Esophagus mucosa (tissue), 1 donor: ENCODE measurements around the gene GMDS. TPM values are rescaled to one million over a fixed set of nuclear protein-coding genes. Genes with fewer than 3 reads are reported as not detected.

Experiments used
- ATAC-seq: fragments of 200-7000 bp; cut with Tn5 transposase; one replicate; pipeline ENCODE4 v1.9.1; 2020
- total RNA-seq: library from RNA; stranded (reverse); gene quantifications from one replicate; pipeline ENCODE4 v1.2.4, GENCODE V29; 2023
- donor health status: DM: yes; HTN: yes; CAD: no.

The GMDS gene
- total RNA-seq, 1 donor from 2014 or later = 43.8 TPM

DNA sequence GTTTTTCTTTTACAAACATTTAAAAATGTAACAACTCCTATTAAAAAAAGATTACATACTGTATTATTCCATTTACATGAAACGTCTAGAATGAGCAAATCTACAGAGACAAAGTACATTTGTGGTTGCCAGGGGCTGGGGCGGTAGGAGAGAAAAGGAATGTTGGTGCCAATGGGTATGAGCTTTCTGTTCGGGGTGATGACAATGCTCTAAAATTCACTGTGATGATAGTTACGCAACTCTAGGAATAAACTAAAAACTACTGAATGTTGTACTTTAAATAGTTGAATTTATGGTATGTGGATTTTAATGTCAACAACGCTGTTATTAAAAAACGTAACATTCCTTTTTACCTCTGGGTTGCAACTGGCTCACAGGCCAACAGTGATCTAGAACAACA lies 211.1 kb downstream of the GMDS start:
- ATAC-seq = no peak

DNA sequence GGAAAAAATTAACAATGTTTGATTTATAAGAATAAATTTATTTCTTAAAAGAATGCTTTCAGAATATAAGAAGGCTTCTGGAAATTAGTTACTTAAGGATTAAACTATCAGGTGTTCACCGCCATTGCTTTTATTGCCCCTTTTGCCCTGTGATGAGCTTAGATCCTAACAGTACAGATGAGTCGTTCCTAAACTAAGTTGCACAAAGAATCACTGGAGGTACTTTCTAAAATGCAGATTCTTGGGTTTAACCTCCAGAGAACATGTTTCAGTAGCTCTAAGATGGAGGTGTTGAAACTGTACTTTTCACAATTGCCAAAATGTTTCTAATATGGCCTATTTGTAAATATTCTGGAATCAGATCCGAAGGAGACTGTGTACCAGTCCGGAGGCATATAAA lies 211.9 kb downstream of the GMDS start:
- no peak for ATAC-seq

DNA sequence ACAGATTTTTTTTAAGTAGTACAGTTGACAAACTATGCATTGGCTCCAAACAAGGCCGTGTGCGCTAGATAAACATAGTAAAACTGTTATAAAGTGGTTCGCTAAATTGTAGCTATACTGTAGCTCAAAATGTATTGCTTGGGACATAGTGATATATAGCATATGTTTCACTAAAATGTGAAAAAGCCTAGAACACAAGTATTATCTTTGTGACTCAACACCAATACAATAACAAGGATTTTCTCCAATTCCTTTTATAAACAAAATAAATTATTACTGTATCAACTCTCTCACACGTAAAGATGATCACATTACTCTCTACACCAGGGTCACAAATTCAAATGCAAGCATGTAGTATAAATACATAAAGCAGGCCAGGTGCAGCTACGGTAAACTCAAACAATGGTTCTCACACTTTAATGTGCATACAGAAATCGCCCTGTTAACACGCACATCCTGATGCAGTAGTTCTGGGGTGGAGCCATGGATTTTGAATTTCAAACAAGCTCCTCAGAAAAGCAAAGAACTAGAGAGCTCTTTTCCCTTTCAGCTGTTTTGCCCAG lies 214.6 kb downstream of the GMDS start:
- ATAC-seq = no peak

DNA sequence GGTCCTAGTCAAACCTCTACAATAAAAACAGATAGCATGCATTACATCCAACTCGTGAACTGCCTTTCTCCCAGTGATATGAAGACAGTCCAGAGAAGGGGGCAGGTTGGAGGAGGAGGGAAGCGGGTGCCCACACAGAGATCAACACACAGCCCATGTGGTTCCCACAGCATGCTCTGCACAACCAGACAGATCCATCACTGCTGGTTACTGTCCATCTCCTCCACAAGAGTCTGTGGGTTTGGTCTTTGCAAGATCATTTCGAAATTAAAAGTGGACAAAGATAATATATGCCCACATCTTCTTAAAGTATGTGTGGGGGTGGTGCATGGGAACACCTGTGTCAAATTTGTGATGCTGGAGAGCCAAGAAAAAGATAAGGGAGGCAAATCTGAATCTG lies 215.5 kb downstream of the GMDS start:
- ATAC-seq = no peak

DNA sequence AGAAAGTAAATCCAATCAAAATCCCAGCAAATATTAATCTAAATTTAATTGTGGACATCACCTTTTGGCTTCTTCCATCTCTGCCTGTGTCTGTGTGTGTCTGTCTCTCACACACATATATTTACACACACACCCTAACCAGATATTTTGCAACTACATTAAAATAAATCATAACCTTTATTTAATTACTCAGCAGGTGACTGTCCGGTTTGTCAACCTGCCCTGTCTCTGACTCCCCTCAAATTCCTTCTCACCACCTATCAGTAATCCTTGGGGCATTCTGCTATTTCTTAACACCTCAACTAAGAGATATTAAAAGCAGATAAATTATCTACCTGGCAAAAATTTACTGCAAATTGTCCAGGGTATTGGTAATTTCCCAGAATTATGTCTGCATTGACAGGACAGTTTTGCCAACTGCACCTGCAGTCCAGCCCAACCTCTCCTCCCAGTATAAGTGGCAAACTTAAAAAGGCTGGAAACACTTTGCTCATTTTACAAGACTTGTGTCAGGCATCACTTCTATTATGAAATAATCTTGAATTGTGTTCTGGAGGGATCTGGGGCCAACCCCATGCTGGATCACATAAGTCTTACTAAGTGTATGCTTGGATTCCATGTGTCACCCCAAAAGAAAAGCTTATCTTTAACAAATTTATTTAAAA lies 216.1 kb downstream of the GMDS start:
- ATAC-seq = peak; percentile 70

DNA sequence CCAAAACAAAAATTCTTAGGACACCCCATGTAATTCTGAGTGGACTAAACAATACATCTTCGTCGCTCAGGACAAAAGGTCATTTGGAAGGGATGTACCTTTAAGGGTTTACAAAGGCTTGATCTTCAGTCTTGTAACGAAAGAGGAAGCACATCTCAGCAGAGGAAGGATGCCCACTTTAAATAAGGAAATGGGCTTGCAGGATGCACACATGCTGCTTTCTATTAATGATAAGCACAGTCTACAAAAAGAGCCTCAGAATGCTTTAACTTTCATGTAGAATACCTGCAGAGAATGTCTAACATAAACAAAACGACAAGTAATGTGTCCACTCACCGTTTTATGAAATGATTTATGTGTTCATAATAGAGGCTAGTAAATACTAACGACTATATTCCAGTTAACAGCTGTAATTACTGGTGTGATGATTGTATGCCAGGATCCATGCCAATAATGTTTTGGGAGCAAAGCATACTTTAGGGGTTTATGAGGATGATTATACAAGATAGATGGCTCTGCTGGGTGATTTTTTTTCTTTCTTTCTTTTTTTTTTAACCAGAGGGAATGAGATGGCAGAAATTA lies 216.9 kb downstream of the GMDS start:
- peak; percentile 28 for ATAC-seq

DNA sequence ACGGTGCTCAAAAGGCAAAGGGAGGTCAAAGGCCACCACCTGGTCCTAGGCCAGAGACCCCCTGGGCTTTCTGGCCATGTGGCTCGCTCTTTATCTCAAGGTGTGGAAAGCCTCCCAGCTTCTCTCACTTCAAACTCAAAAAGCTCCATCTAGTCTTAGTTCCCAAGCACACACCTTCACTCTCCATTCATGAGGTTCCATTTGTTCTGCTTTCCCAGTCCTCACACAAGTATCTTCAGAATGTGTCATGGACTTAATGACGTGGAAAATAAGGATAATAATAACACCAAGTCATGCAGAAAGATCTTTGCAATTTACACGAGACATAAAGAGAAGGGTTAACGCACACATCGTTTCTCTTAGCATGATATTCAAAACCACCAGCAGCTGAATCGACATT lies 219.3 kb downstream of the GMDS start:
- ATAC-seq = no peak

DNA sequence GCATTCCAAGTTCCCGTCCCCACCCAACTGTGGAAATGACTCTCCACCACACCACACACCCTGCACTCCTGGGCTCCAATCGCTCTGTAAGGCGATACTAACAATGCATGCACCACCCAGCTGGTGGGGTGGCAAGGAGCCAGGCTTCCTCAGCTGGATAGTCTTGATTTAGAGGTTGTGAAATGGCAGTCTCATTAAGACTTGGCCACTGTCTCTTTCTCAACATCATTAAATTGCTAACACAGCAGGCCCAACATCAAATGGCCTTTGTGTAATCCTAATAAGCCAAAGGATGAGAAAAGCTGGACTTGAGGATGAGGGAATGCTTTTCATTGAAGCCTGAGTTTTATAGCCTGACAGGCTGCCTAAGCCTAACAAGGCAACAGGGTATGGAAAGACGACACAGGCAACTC lies 223.7 kb downstream of the GMDS start:
- peak; percentile 98 for ATAC-seq

DNA sequence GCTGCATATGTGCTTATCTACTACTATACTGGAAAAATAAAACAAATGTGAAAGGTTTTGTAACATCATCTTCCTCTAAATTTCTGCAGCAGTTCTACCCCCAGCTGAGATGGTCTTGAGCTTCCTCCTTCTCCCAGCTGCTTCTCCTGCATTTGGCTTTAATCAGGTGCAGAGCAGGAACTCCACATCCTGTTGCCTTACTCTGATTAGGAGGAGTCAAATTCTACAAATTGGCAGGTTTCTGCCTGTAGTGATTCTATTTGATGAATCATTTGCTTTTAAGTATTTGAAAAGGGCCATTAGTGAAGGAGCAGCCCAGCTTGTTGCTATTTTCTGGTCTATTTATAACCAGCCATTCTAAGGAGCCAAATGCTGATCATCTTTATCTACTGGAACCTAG lies 224.5 kb downstream of the GMDS start:
- ATAC-seq = peak; percentile 74

DNA sequence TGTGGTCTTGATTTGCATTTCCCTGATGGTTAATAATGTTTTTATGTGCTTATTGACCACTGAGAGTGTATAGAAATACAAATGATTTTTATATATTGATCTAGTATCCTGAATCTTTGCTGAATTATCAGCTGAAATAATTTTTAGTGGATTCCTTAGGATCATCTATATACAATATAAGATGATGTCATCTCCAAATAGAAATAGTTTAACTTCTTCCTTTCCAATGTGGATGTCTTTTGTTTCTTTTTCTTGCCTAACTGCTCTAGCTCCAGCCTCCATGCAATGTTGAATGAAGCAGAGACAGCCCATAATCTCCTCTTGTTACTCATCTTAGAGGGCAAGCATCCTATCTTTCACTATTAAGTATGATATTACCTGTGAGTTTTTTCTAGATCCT lies 226.4 kb downstream of the GMDS start:
- no peak for ATAC-seq

DNA sequence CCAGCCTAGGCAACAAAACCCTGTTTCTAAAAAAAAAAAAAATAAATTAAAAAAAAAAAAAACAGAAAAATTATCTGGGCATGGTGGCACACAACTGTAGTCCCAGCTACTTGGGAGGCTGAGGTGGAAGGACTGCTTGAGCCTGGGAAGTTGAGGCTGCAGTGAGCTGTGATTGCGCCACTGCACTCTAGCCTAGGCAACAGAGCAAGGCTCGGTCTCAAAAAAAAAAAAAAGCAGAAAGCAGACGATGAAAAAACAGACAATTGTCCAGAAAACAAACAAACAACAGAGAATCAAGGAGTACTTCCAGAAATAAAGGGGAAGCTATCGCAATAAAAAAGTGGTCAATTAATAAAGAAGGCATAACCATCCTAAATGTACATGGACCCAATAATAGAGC lies 229.4 kb downstream of the GMDS start:
- no peak for ATAC-seq

DNA sequence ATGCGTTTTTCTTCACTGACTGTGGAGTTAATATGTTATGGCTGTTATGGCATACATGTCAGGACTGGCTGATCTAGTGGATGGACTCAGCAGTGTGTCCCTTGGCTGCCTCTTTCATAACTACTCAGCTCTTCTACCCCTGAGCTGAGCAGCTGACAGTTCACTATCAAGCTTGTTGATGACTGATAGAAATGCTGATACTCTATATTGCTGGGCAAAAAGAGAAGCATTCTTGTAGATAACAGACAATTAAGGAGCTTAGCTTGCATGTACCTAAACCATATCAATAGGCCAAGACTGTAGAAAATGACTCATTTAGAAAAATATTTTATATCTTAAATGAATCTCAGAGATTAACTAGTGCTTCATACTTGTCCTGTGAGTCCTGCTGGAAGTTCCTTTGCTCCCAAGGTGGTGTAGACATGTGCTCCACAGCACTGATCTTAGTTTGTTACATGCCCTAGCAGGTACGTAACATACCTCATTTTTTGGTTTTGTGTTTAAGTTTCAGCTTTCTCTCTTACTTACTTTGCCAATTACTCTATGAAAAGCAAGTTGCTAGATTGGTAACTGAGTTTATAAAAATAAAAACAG lies 236.9 kb downstream of the GMDS start:
- peak; percentile 28 for ATAC-seq

DNA sequence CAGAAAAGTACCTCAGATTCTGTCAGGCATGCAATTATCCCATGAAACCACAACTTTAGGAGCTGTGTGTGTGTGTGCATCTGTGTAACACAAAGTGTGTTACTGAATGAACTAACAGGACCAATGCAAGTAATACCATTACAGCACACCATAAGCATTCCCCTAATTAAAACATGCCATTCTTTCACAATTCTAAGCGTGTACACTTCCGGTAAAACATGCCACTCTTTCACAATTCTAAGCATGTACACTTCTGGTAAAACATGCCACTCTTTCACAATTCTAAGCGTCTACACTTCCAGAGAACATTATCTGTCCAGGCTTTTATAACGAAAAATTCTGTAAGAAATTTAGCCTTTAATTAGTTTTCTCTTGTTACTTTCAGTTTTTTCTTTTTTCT lies 238.2 kb downstream of the GMDS start:
- no peak for ATAC-seq

DNA sequence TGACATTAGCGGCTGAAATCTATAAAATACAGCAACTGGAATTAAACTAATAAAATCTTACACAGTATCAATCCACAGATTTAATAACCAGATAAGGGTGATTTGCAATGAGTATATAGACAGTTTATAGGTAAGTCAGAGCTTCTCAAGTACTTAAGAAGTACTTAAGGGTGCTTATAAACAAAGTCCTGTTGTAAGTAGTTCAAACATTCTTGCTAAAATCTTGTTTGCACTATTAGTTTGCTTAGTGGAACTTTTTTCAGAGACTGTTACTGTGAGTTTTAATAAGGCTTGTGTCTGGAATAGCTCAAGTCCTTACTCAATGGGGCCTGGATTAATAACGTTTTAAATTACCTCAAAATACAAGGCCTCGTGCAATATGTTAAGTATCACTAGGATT lies 240.5 kb downstream of the GMDS start:
- no peak for ATAC-seq

DNA sequence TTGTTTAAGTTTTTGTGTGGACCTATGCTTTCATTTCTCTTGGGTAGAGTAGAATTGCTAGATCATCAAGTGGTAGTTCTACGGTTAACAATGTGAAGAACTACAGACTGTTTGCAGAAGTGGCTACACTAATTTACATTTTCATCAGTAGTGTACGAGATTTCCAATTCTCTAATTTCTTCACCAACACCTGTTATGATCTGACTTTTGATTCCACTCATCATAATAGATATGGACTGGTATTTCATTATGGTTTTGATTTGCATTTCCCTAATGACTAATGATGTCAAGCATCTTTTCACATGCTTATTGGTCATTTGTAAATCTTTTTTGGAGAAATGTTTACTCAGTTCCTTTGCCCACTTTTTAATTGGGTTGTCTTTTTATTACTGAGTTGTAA lies 244.4 kb downstream of the GMDS start:
- ATAC-seq = no peak

DNA sequence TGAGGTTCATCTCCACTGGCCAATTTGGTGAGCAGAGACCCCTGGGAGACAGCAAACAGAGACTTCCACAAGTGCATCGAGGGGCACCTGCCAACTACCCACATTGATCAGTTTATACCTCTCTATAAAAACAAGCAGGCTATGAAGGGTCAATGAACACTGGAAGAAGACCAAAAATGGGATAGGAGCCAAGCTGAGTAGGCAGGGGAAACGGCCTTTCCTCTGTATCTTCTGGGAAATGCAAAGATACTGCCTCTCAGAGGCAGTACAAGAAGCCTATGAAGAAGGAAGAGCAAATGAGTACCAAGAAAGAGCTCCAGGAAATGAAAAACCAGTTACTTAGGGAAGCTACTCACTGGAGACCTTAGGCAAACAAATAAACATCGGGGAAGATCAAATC lies 247.7 kb downstream of the GMDS start:
- ATAC-seq = no peak

DNA sequence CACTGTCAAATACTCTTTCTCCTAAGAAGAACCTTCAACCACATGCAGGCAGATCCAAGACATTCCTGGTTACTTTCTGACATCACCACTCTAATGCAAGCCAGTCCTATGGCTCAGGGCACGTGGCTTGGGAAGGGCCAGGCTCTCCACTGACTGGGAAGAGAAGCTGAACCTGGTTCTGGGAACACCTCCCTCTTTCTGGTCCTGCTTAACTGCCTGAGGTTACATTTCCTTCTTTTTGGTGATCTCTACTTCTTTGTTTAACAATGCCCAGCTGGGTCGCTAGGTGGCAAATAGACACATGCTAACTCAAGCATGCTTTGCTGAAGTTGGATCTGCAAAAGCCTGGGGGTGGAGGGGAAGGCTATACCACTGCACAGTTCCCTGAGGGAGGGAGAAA lies 249.8 kb downstream of the GMDS start:
- no peak for ATAC-seq

DNA sequence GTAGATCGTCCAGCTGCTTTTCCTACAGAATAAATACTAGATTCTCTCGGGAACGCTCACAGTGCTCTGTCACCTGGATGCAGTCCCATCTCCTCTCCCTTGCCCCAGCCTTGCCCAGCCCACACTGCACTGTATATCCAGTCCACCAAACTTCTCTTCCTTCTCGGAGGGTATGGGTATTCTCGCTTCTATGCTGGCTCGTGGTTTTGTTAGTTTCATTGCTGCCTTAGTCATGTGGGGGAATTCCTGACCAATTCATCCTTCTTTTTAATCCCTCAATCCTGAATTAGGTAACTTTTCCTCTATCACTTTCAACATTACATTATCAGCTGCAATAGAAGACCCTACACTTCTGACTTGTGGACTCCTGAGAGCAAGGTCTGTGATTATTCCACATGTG lies 252.4 kb downstream of the GMDS start:
- ATAC-seq = no peak

DNA sequence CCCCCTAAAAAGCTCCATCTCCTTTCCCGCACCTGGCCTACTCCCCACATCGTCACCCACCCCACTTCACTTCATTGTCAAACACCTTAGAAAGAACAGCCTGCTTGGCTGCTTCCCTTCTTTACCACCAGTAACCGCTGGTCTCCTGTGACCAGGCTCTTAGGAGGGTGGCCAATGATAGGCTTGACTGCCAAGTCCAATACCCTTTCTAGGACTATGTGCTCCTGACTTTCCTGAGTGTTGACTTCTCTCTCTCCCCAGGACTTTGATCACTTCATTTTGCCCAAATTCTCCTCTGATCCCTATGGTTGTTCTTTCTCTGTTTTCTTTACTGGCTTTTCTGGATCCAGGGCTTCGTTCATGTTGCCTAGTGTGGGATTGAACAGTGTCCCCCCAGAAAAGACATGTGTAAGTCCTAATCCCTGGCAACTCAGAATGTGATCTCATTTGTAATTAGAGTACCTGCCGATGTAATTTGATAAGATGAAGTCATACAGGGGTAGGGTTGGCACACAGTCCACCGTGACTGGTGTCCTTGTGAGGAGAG lies 254.0 kb downstream of the GMDS start:
- ATAC-seq = no peak

DNA sequence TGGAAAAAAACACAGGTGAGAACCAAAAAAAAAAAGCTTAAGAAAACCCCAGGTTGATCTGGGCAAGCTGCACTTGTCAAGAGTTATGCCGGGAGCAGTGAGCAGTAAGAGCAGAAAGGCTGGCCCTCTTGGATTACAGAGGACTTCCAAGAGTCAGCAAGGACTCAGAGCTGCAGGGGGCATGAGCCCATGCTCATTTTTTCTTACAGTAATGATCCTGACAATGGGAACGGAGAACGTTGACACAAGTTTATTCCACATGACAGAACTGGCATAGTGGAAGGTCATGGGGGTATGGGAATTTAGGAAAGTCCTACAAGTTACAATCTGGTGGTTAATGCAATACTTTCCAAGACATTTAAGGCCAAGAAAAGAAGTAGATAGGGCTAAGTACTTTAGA lies 256.6 kb downstream of the GMDS start:
- no peak for ATAC-seq

DNA sequence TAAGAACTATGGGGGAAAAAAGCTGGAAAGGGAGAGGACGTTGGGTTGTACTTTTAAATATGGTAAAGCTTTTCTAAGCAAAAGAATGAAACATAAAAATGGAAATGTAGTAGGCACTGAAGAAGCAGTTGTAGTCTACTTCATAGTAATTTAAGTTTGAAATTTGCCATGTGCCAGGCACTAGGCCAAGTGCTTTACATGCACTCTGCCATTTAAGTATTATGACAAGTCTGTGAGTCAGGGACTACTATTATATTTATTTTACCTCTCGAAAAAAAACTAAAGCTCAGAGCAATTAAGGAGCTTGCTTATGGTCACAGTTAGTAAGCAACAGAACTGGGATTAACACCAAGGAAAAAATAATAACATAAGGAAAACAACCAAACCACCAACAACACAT lies 257.8 kb downstream of the GMDS start:
- peak; percentile 75 for ATAC-seq

DNA sequence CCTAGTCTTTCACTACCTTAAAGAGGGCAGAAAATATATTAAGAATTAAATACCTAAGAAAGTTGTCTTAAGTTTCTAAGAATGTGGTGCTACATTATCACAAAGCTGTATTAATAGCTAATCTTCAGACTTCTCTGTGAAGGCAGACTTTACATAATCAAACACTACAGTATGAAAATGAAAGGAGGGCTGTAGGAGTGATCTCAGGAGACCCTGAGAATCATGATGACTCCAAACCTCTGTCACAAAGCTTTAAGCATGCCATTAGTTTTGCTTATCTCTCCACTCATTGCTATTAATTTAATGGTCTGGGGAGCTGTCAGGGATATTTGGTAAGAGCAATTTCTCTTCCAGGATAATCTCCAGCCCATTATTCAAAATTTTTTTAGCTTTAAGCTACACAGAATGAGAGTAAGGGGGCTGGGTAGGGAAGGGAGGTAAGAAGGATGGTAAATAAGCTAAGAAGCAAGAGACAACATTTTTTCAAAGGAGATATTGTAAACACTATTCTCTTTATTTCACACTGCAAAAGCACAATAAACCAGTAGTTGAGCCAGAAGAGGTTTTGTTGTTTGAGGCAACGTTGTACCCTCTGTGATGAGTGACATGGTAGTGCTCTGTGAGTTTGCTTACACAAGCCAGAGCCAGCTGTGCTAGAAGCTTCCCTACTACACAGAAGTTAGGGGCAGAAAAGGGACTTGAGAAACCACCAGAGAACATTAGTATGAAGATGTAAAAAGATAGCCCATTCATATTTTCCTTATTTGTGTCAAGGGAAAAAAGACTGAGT lies 258.8 kb downstream of the GMDS start:
- no peak for ATAC-seq

DNA sequence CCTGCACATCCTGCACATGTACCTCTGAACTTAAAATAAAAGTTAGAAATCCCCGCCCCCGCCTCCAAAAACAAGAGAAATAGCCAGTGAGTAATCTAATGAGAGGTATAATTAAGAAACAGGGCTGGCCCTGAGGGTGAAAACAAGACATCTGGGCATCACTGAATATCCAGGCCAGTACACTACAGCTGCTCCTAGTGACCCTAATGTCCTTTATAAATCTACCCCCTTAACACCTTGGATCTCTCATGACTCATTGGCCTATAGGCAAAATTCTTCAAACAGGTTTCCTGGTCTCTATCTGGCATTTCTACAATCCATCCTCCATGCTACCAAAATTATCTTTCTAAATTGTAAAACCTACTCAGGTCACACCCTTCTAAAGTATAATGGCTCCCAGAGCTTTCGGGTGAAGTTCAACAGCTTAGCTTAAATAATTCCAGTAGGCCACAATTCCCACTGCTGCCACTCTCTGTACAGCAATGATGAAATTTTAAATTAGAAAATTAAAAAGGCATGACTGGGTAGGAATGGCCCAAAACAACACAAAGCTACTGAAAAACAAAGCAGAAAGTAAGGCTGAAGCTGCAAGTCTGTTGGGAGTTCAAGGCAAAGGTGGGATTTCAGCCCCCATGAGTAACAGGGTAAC lies 260.9 kb downstream of the GMDS start:
- no peak for ATAC-seq
